RKO (cell line): Measurements from ENCODE around the gene KCNG3.

ENCODE experiments used
- DNase-seq: peaks from one replicate; pipeline ENCODE4 v3.0.0-alpha.2; 2016; ENCODE audit warnings: low spot score

The KCNG3 gene, protein sequence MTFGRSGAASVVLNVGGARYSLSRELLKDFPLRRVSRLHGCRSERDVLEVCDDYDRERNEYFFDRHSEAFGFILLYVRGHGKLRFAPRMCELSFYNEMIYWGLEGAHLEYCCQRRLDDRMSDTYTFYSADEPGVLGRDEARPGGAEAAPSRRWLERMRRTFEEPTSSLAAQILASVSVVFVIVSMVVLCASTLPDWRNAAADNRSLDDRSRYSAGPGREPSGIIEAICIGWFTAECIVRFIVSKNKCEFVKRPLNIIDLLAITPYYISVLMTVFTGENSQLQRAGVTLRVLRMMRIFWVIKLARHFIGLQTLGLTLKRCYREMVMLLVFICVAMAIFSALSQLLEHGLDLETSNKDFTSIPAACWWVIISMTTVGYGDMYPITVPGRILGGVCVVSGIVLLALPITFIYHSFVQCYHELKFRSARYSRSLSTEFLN

DNA sequence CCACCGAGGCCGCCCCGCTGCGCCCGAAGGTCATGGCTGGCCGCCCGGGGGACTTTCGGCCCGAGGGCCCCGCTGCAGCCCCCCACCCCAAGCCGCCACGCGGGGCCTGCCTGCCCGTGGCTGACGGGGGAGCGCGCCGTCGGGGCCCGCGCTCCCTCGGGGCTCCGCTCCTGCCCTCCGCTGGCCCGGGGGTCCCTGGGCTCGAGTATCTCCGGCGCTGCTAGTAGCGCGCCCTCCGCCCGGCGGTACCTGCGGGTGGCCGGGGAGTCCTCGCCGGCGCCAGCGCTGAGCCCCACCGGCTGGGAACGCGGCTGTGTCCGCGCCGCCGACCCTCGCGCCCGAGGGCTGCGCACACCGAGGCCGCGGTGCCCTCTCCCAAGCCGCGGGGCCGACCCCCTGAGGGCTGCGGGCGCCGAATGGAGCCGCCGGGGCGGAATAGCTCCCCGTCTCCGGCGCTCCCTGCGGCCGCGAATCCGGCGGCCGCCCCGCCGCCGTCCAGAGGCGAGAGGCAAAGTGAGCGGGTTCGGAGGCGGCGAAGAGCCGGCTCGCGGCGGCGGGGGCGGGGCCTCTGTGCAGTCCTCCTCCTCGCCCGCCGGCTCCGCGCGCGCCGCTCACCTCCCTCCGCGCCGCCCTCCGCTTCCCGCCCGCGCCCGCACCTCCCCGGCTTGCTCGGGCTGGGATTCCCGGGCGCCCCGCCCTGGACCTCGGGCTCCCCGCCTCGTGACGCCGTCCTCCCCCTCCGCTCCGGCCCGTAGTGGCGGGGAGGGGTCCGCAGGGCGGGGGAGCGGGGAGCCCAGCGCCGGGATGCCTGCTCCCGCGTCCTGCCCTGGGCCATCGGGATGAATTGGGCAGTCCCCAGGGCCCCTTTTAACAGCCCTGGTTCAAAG is at the start of gene KCNG3:
TSS of gene KCNG3 (minus strand) at position 515 of the 887 bp plus-strand sequence. CDS start at position 34, 481 bp downstream.
- DNase-seq, result no peak

DNA sequence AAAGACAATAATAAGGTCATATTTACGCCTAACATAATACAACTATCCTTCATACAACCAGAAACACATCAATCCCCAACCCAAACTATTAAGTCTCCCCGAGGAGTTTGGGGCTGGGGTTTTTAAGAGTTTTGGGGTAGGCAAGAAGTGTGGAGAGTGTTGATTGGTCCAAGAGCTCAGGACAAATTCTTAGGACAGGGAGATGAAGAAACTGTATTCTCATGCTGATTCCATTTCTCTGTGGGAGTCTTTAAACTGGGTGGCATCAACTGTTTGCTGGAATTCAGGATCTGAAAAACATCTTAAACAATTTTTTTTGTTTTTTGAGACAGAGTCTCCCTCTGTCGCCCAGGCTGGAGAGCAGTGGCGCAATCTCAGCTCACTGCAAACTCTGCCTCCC is 49.1 kb upstream of the KCNG3 start:
- no peak for DNase-seq

DNA sequence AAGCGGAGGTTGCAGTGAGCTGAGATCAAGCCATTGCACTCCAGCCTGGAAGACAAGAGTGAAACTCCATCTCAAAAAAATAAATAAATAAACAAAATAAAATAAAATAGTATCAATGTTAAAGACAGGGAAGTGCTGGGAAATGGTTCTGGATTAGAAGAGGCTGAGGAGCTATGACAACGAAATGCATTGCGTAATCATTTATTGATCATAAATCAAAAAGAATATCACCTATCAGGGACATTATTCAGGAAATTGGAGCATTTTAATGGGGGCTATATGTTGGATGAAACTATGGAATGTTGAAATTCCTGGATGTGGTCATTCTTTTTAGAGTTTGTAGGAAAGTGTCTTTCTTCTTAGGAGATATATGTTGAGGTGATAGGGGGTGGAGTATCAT is 43.7 kb upstream of the KCNG3 start:
- no peak for DNase-seq

DNA sequence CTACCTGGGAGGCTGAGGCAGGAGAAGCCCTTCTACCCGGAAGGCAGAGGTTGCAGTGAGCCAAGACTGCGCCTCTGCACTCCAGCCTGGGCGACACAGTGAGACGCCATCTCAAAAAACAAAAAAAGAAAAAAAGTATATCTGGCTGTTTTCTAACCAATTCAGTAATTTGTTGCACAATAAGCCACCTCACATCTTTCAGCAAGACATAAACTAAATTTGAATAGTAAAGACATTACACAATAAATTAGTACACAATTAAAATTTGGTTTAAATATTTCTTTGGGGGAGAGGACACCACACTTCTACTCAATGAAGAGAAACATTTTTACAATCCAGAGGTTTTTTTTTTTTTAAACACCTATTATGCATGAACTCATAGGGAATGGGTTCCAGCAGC is 38.6 kb upstream of the KCNG3 start:
- no peak for DNase-seq

DNA sequence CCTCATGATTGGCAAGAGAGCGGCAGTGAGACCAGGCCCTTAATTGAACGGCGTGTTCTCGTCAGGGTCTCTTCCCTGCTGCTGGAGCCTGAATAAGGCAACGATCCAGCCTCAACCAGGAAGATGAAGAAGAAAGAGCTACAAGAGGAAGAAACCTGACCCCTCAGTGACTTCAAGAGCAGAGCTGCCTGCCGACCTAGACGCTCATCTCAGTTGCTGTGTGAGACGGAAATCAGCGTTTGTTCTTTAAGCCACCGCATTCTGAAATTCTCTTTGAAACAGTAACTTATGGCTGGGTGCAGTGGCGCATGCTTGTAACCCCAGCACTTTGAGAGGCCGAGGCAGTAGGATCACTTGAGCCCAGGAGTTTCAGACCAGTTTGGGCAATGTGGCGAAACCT is 29.6 kb upstream of the KCNG3 start:
- no peak for DNase-seq

DNA sequence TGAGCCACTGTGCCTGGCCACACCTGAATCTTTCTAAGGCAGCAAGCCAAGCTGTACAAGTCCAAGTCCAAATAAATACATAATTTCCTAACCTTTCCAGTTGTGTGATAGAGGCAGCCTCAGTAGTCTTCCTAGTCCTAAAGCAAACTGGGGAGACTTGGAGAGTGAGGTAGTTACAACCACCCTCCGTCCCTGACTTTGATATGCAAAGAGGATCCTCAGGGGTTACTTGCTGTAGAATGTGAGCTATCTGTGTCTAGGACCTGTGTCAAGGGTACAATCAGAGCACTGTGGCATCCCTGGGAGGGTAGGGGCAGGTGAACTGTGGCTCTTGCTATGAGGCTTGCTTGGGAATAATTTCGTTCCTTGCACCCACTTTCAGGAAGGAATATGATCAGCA is 28.3 kb upstream of the KCNG3 start:
- DNase-seq, result no peak

DNA sequence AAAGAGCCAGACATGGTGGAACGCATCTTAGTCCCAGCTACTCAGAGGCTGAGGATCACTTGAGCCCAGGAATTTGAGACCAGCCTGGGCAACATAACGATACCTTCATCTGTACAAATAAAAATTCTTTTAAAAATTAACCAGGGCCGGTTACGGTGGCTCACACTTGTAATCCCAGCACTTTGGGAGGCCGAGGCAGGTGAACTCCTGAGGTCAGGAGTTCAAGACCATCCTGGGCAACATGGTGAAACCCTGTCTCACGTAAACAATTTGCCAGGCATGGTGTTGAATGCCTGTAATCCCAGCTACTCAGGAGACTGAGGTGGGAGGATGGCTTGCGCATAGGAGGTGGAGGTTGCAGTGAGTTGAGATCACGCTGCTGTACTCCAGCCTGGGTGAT is 25.8 kb upstream of the KCNG3 start:
- no peak for DNase-seq

DNA sequence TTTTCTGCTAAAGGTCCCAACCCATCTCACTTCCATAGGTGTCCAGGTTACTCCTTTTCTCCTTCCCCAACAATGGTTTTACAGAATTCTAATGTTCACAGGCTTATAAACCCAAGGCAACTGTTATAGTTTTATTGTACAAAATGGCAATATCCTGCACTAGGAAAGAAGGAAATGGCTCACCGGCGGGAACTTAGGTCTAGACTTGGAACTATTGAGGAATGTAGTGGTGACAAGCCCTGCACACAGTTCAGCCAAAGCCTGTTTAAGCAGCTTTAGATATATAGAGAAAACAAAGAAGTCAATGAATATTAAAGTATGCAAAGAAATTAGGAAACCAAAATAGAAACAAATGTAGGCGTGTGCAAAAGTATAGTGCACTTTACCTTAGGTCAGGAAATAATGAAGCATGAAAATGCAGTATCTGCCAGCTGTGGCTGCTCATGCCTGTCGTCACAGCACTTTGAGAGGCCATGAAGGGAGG is 22.7 kb upstream of the KCNG3 start:
- DNase-seq, result no peak

DNA sequence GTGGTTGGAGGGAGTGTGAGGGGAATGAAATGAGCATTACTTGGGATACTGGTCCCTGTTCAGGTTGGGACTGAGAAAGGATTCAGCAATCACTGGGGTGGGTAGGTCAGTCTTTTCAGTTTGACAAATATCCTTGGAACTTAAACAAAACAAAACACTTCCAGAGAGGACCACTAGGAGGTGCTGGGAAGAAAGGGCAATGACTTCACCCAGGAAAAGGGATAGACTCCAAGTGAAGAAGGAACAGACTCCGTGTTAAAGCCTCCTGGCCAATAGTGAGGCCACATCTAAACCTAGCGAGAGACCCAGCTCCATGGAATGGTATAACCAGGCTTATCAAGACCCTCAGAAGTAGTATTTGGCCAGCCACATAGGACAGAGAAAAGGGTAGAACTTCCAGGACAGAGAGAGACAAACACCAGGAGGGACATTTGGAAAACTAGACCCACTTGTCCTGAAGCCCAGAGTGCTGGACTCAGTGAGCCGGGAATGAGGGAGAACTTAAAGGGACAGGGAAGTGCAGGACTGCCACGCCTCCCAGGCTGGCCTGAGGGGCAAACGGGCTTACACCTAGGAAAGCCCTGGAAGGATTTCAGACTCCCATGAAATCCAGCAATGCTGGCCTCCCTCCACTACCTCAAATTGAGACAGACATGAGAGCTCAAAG is 19.6 kb upstream of the KCNG3 start:
- DNase-seq, result peak; percentile 19

DNA sequence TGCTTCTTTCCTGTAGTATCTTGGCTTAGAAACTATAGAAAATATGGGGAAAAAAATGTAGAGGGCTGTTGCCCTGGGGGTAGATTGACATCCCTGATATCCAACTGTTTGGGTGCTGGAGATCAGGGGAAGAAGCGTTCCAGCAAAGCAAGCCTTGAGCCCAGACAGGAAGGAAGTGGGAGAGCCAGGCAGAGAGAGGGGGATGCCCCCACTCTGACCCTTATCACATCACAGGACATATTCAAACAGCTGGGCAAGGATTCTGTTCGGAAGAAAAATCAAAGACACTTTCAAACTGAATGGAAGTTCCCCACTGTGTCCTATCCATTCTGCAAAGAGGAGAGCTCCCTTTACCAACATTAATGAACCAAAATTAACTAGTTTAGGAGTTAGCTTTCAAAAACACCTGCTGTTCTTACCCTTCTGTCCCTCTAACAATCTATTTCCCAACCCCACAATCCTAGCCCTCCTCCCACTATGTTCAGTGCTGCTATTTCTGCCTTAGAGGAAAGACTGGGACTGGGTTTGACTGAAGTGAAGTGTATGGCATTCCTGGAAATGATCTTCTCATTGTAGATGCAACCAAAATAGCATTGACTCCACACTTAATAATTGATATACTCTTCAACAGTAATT is 16.9 kb upstream of the KCNG3 start:
- DNase-seq, result no peak

DNA sequence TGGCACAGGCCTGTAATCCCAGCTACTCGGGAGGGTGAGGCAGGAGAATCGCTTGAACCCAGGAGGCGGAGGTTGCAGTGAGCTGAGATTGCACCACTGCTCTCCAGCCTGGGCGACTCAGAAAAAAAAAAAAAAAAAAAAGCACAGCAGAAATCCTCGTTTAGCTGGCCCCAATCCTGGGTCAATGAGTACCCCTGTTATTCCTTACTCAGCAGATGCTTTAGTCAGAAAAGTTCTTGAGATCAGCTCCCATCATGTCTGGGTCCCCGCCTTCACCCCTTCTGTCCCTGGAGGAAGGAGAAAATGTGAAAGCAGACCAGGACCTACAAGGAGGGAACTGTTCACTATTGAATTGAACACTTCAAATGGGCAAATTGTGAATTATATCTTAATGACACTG is 16.4 kb upstream of the KCNG3 start:
- DNase-seq, result no peak

DNA sequence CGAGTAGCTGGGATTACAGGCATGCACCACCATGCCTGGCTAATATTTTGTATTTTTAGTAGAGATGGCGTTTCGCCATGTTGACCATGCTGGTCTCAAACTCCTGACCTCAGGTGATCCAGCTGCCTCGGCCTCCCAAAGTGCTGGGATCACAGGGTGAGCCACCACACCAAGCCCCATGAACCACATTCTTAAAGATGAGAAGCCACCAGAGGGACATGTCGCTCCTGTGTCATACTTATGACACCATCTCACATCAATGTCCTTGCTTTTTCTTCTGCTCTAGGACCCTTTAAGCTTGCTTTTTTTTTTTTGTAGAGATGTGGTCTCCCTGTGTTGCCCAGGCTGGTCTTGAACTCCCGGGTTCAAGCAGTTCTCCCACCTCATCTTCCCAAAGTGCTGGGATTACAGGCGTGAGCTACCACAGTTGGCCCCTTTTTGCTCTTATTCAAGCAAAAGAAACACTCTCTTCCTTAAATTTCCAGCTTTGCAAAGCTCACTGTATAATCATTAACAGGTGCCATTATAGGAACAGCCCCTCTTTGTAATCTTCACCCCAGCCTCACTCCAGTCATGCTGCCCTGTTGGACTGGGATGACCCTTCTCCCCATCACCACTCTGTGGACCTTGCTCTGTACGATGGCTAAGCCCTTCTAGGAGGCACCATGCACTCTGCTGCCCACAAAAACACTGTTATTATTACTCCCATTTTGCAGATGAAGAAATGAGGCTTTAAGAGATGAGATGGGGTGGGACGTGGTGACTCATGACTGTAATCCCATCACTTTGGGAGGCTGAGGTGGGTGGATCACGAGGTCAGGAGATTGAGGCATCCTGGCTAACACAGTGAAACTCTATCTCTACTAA is 10.8 kb upstream of the KCNG3 start:
- DNase-seq, result no peak

DNA sequence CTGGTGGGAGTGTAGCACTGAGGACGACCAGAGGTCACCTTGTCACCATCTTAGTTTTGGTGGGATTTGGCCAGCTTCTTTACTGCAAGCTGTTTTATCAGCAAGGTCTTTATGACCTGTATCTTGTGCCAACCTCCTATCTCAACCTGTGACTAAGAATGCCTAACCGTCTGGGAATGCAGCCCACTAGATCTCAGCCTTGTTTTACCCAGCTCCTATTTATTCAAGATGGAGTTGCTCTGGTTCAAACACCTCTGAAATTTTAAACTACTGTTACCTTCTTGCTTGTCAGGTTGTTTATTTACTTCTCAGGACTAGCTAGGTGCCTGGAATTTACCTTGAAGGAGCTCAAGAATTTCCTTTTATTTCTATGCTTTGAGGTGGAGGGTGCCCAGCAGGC is 9.5 kb upstream of the KCNG3 start:
- no peak for DNase-seq

DNA sequence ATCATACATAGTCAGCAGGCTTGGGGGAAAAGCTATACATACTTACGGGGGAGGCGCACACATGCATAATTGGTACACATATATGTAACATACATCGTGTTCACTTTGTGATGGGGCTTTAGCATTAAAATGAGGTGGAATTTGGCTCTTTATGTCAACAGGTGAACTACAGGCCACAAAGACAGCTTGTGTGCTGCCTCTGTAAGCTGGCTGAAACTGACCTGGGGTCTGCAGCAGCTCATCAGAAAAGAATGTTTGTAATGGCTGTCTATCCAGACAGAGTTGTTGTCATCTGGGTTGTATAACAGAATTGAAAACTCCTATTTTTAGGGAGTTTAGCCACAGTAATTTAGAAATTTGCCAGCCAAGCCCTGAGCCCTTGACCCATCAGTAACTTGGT is 4.7 kb upstream of the KCNG3 start:
- no peak for DNase-seq

DNA sequence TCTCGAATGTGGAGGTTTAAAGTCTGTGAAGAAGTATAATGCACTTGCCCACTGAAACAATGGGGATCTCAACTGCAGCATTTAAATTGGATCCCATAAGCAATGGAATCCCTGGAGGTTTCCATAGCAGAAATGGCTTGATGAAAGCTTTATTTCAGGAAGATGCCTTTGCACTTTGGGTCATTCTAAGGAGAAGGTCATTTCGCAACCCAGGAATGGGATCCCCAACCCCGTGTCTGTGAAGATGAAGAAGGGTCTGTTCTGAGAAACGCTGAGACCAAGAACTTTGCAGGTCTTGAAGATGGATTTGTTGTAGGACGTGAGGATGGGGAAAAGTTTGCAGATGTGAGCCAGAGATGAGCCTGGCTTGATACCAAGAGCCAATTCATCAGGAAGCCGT is 1.8 kb upstream of the KCNG3 start:
- no peak for DNase-seq

DNA sequence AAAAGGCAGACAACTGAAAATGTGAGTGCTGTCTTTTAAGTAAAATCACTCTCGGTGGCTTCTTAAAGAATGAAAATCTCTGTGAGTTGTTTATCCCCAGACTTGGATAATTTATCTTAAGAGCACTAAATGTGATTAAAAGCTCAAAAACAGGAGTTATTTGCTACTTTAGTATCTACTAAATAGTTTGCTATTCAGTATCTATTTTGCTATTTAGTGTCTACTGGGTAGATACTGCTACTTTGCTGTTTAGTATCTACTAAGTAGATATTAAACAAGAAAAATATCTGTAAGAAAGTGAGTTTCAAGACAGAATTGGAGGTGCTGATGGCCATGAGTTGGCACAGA is 1.4 kb upstream of the KCNG3 start:
- DNase-seq, result no peak

DNA sequence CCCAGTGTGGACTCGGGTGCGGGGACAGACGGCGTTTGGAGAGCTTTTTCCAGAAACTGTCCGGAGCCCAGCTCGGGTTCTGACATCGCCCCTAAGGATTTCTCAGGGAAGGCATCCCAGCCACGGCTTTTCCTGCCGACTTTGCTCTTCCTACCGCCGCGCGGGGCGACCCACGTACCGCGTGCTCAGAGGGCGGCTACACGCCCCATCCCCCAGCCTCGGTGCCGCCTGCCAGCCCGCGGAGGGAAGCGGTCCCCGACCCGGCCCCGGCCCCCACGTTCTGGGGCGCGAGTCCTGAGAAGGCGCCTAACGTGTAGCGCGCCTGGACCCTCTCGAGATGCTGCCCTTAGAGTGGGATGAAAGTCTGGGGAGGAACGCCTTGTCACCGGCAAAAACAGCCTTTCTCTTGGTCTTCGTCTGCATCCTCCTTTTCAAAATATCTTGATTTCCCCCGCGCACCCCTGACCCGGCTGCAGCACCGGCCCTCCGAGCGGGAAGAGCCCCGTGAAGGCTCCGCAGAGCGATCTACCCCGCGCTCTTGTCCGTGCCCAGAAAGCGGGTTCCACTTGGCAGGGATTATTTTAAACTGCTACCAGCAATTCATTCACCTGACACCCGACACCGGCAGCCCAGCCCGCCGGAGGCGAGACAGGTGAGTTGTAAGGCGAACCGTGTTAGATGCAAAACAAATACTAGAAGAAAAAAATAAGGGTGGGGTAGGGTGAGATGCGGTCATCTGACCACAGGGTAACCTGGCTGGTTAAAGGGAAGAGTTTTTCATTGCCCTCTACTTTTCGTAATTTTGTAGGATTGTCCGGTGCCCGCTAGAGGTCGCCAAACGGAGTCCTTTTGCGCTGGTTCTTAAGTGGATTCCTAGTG is 812 bp upstream of the KCNG3 start:
- DNase-seq, result peak; percentile 74

DNA sequence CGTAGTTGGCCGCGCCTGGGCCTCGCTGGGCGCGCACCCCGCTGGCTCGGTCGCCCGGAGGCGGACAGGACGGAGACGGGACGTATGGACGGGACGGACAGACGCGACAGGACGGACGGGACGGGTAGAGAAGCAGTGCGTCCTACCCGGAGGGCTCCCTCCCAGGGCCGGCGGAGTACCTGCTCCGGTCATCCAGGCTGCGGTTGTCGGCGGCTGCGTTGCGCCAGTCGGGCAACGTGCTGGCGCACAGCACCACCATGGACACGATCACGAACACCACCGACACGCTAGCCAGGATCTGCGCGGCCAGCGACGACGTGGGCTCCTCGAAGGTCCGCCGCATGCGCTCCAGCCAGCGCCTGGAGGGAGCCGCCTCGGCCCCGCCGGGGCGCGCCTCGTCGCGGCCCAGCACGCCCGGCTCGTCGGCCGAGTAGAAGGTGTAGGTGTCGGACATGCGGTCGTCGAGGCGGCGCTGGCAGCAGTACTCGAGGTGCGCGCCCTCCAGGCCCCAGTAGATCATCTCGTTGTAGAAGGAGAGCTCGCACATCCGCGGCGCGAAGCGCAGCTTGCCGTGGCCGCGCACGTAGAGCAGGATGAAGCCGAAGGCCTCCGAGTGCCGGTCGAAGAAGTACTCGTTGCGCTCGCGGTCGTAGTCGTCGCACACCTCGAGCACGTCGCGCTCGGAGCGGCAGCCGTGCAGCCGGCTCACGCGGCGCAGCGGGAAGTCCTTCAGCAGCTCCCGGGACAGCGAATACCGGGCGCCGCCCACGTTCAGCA is 903 bp downstream of the KCNG3 start:
- no peak for DNase-seq

DNA sequence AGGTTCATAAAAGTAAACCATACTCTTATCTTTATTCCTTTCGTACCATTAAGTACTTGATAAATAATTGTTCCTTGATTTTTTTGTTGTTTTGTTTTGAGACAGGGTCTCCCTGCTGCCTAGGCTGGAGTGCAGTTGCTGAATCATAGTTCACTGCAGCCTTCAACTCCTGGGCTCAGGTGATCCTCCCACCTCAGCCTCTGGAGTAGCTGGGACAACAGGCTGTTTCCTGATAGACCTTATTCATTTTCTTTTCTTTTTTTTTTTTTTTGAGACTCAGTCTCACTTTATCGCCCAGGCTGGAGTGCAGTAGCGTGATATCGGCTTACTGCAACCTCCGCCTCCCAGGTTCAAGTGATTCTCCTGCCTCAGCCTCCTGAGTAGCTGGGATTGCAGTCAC is 5.5 kb downstream of the KCNG3 start:
- DNase-seq, result no peak
